K562 (cell line): Measurements from ENCODE around the gene PAK1IP1. TPM values are rescaled to one million over a fixed set of nuclear protein-coding genes. Genes with fewer than 3 reads are reported as not detected.

ENCODE experiments used
- AFF1 ChIP-seq, 2 experiments: fragments of 450-650 bp; IDR thresholded peaks; 2 replicates each; pipeline ENCODE4 v1.6.1; 2018; ENCODE audit warnings: mild to moderate bottlenecking in 2 of 2, low read depth in 1 of 2; ENCODE audit not compliant: partially characterized antibody in 2 of 2
- ASH1L ChIP-seq: fragments of 450-650 bp; IDR thresholded peaks from 2 replicates; pipeline ENCODE4 v1.6.1; 2018; ENCODE audit warnings: borderline replicate concordance, mild to moderate bottlenecking, low read depth; ENCODE audit not compliant: partially characterized antibody
- BRF2 ChIP-seq: IDR thresholded peaks from 3 replicates; pipeline ENCODE4 v1.6.1; 2011; ENCODE audit warnings: borderline replicate concordance, mild to moderate bottlenecking; ENCODE audit not compliant: insufficient read length, insufficient read depth
- CEBPB ChIP-seq: fragments of 450-650 bp; IDR thresholded peaks from 2 replicates; pipeline ENCODE4 v1.6.1; 2016; ENCODE audit warnings: missing genetic modification characterization, missing compliant biosample characterization
- ESRRA ChIP-seq: fragments of 450-650 bp; IDR thresholded peaks from 2 replicates; pipeline ENCODE4 v1.6.1; 2014; ENCODE audit warnings: low read depth, mild to moderate bottlenecking, moderate library complexity, borderline replicate concordance
- ETS2 ChIP-seq: IDR thresholded peaks from 2 replicates; pipeline ENCODE4 v1.6.1; 2016; ENCODE audit warnings: borderline replicate concordance, missing genetic modification characterization, mild to moderate bottlenecking, moderate library complexity, missing compliant biosample characterization; ENCODE audit not compliant: poor library complexity, severe bottlenecking
- HBP1 ChIP-seq: fragments of 450-650 bp; formaldehyde crosslinking; IDR thresholded peaks from 2 replicates; pipeline ENCODE4 v1.4.0; 2022; ENCODE audit warnings: missing genetic modification characterization
- KLF16 ChIP-seq: IDR thresholded peaks from 2 replicates; pipeline ENCODE4 v1.6.1; 2016; ENCODE audit warnings: antibody characterized with exemption
- NONO ChIP-seq, 2 experiments: fragments of 200-400 bp in 1 of 2; fragments of 450-650 bp in 1 of 2; formaldehyde crosslinking in 1 of 2; IDR thresholded peaks; 2 replicates each; pipeline ENCODE4 v1.6.1; 2017; ENCODE audit warnings: low read depth in 2 of 2, mild to moderate bottlenecking in 2 of 2, moderate library complexity in 2 of 2, low read length in 1 of 2
- NRF1 ChIP-seq, 2 experiments: fragments of 450-650 bp; IDR thresholded peaks in 1 of 2; conservative IDR thresholded peaks in 1 of 2; 2 replicates each; pipeline ENCODE4 v1.6.1; 2014; ENCODE audit warnings: mild to moderate bottlenecking in 2 of 2
- PBX2 ChIP-seq, 2 experiments: IDR thresholded peaks in 1 of 2; conservative IDR thresholded peaks in 1 of 2; 2 replicates each; pipeline ENCODE4 v1.6.1; 2016; ENCODE audit warnings: low read depth in 2 of 2, mild to moderate bottlenecking in 1 of 2, missing compliant biosample characterization in 1 of 2, missing genetic modification characterization in 1 of 2, moderate library complexity in 1 of 2
- STAT5A ChIP-seq: IDR thresholded peaks from 2 replicates; pipeline ENCODE4 v1.6.1; 2012; ENCODE audit warnings: low read length, inconsistent platforms, borderline replicate concordance
- ZNF584 ChIP-seq: fragments of 200-800 bp; sonication (Bioruptor generic); IDR thresholded peaks from 2 replicates; pipeline ENCODE4 v1.6.1; 2016; ENCODE audit warnings: low read depth, mild to moderate bottlenecking, missing genetic modification characterization, missing compliant biosample characterization
- polyA plus RNA-seq, 8 experiments: library from polyadenylated mRNA; depleted of rRNA in 4 of 8; stranded (reverse) in 5 of 8; unstranded in 3 of 8; fragments of >200 nt; fragmentation: Nextera tagmentation in 2 of 8; fragmentation: Illumina TruSeq in 1 of 8; extraction: Ambion mirVana in 2 of 8; extraction: Trizol in 1 of 8; gene quantifications; 2 replicates each; pipeline versions ENCODE4 v1.2.1 to v1.2.3, GENCODE V29; 2011 to 2014; ENCODE audit warnings: inconsistent platforms in 1 of 8, missing spikeins in 1 of 8
- total RNA-seq, 7 experiments: library from RNA; depleted of rRNA in 6 of 7; stranded (reverse); fragments of >200 nt in 6 of 7; fragmentation: Illumina TruSeq in 2 of 7; extraction: Trizol in 2 of 7; gene quantifications; 2 replicates each; pipeline versions ENCODE4 v1.2.1 to v1.2.3, GENCODE V29; 2011 to 2021; ENCODE audit warnings: low replicate concordance in 1 of 7
- TF ChIP-seq, protein P1 (sequence below): fragments of 450-650 bp; IDR thresholded peaks from one replicate; pipeline ENCODE4 v1.6.1; 2018; ENCODE audit warnings: mild to moderate bottlenecking, moderate library complexity; ENCODE audit not compliant: partially characterized antibody

Gene PAK1IP1
- total and polyA plus RNA-seq, 9 of the 15 experiments (the other 6 are each of a cell fraction or from before 2014, with no cell fraction given), result 50.0 to 200 (median 87.0) TPM

GRCh38 chr6:10722820-10723566 lies 28.2 kb downstream of the PAK1IP1 start, which contains the start of gene TMEM14C (continued):
- TF ChIP-seq HBP1 (CRISPR knock-in tag) (no peak), ETS2 (tag) (no peak), BRF2 (no peak), ASH1L (peak; percentile 47), AFF1 (IDR thresholded peaks at IDR 0.05; ENCODE audit: low read depth in 1 of 2, partially characterized antibody in 2 of 2) (peak; percentile 30 to 55), NONO (IDR thresholded peaks at IDR 0.05; ENCODE audit: low read depth in 2 of 2, low read length in 1 of 2) (no peak), CEBPB (tag) (peak; percentile 99), STAT5A (peak; percentile 7; the same call in 1 of the 2 replicates), KLF16 (peak; percentile 11; the same call in 1 of the 2 replicates), ESRRA (peak; percentile 68; the same call in 1 of the 2 replicates), ZNF584 (CRISPR knock-in tag) (no peak), NRF1 (conservative IDR thresholded peaks at IDR 0.05 in 1 of 2, IDR thresholded peaks at IDR 0.05 in 1 of 2) (peak; percentile 95 to 96), PBX2 (CRISPR knock-in tag; IDR thresholded peaks at IDR 0.05; ENCODE audit: low read depth) (no peak), PBX2 (tag; conservative IDR thresholded peaks at IDR 0.05; ENCODE audit: low read depth) (no peak)
- TF ChIP-seq, protein P1, sequence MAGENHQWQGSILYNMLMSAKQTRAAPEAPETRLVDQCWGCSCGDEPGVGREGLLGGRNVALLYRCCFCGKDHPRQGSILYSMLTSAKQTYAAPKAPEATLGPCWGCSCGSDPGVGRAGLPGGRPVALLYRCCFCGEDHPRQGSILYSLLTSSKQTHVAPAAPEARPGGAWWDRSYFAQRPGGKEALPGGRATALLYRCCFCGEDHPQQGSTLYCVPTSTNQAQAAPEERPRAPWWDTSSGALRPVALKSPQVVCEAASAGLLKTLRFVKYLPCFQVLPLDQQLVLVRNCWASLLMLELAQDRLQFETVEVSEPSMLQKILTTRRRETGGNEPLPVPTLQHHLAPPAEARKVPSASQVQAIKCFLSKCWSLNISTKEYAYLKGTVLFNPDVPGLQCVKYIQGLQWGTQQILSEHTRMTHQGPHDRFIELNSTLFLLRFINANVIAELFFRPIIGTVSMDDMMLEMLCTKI, result no peak
